RWPE2 (cell line): ENCODE results near the gene MYO5B.
A peak's percentile ranks its signal among the peaks of the same experiment; 100 is the strongest.

Experiments
- ATAC-seq: fragments of 200-7000 bp; cut with Tn5 transposase; 3 replicates; pipeline ENCODE4 v1.9.1; 2021; ENCODE audit warnings: low read depth
- DNase-seq: peaks from one replicate; pipeline ENCODE4 v3.0.0-alpha.2; 2020; ENCODE audit warnings: low spot score
- H3K27ac ChIP-seq: fragments of 450-650 bp; 2 replicates; pipeline ENCODE4 v1.5.1; 2017; ENCODE audit warnings: mild to moderate bottlenecking; ENCODE audit not compliant: poor library complexity, severe bottlenecking
- H3K27me3 ChIP-seq: fragments of 250-450 bp; sonication (Bioruptor Pico); 2 replicates; pipeline ENCODE4 v1.5.1; 2021; ENCODE audit warnings: mild to moderate bottlenecking, moderate library complexity; ENCODE audit not compliant: insufficient read depth, poor library complexity, severe bottlenecking
- H3K36me3 ChIP-seq: fragments of 250-450 bp; sonication (Bioruptor Pico); 2 replicates; pipeline ENCODE4 v1.5.1; 2020; ENCODE audit warnings: low read depth, mild to moderate bottlenecking, moderate library complexity
- H3K4me1 ChIP-seq: fragments of 250-450 bp; sonication (Bioruptor Pico); 2 replicates; pipeline ENCODE4 v1.5.1; 2021; ENCODE audit warnings: mild to moderate bottlenecking, moderate library complexity; ENCODE audit not compliant: insufficient read depth, poor library complexity, severe bottlenecking
- H3K4me3 ChIP-seq: fragments of 250-450 bp; sonication (Bioruptor Pico); 2 replicates; pipeline ENCODE4 v1.5.1; 2021; ENCODE audit warnings: mild to moderate bottlenecking, moderate library complexity; ENCODE audit not compliant: severe bottlenecking
- H3K9me3 ChIP-seq: fragments of 250-450 bp; sonication (Bioruptor Pico); 2 replicates; pipeline ENCODE4 v1.5.1; 2021; ENCODE audit warnings: mild to moderate bottlenecking, moderate library complexity; ENCODE audit not compliant: severe bottlenecking
- TF ChIP-seq, protein P1 (sequence below): fragments of 450-650 bp; IDR thresholded peaks from one replicate; pipeline ENCODE4 v1.5.1; 2017; ENCODE audit warnings: mild to moderate bottlenecking, moderate library complexity; ENCODE audit not compliant: poor library complexity, severe bottlenecking

Gene MYO5B

DNA sequence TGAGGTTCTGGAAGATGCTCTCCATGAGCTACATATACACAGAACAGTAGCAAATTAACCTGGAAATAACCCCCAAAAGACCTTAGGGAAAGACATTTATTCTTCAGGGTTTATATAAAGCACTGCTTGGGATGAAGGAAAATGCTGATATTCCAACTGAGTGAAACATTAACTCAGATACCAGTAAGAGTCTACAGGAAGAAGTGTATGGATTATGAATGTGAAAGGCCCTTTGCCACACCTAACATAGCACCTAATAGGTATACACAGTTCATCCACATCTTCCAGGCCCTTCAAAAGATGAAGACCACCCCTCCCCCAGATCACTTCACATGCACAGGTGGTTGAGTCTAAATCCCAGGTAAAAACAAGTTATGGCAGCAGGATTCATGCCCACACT lies 50.4 kb downstream of the MYO5B start:
- H3K27ac ChIP-seq = no peak overlapping the region
- no peaks in the 10 kb centered on the region for H3K36me3 ChIP-seq
- no peak overlapping the region for H3K4me3 ChIP-seq
- no peak for DNase-seq
- no peaks in the 10 kb centered on the region for H3K27me3 ChIP-seq
- ATAC-seq = no peak
- TF ChIP-seq, protein P1, sequence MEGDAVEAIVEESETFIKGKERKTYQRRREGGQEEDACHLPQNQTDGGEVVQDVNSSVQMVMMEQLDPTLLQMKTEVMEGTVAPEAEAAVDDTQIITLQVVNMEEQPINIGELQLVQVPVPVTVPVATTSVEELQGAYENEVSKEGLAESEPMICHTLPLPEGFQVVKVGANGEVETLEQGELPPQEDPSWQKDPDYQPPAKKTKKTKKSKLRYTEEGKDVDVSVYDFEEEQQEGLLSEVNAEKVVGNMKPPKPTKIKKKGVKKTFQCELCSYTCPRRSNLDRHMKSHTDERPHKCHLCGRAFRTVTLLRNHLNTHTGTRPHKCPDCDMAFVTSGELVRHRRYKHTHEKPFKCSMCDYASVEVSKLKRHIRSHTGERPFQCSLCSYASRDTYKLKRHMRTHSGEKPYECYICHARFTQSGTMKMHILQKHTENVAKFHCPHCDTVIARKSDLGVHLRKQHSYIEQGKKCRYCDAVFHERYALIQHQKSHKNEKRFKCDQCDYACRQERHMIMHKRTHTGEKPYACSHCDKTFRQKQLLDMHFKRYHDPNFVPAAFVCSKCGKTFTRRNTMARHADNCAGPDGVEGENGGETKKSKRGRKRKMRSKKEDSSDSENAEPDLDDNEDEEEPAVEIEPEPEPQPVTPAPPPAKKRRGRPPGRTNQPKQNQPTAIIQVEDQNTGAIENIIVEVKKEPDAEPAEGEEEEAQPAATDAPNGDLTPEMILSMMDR = no peak
- H3K4me1 ChIP-seq = peaks cover 12% of the 10 kb centered on the region
- H3K9me3 ChIP-seq = no peaks in the 10 kb centered on the region

DNA sequence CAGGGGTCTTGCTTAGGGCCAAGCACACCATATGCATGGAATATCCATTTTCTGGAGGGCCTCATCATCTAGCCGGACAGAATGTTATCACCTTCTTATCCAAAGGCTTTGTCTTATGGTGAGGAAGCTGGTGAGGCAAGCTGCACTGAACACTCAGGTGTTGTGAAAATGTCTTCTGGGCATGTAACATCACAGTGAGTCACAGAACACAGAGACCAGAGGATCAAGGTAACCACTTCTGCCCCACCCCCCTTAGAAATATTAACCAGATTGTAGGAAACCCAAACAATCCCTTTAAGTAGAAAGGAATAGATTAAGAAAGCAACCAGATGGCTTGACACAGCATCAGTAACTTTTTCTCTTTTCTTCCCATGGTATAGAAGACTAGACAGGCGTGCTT lies 51.1 kb downstream of the MYO5B start:
- Histone ChIP-seq H3K4me3 (no peak overlapping the region), H3K4me1 (peaks cover 12% of the 10 kb centered on the region), H3K27ac (no peak overlapping the region), H3K9me3 (no peaks in the 10 kb centered on the region), H3K27me3 (no peaks in the 10 kb centered on the region), H3K36me3 (no peaks in the 10 kb centered on the region)
- TF ChIP-seq, protein P1 = no peak
- no peak for DNase-seq
- peak; percentile 100 for ATAC-seq

DNA sequence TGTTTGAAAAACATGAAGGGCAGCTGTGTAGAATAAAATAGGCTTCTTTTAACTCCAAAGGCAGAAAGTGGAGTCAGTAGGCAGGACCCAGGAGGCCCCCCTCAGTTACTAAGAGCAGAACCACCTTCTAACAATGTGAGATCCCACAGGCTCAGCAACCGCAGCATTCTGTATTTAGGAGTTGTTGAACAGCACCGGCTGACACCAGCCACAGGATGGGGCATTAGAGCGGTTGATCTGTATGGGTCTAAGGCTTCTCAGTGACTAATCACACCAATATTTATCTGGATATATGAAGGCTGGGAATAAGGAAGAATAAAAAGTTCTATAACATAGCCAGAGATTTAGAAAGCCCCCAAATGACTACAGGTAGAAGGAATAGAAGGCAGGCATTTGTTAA lies 51.7 kb downstream of the MYO5B start:
- Histone ChIP-seq H3K27me3 (no peaks in the 10 kb centered on the region), H3K4me1 (peaks cover 12% of the 10 kb centered on the region), H3K36me3 (no peaks in the 10 kb centered on the region), H3K9me3 (no peaks in the 10 kb centered on the region), H3K27ac (no peak overlapping the region), H3K4me3 (no peak overlapping the region)
- ATAC-seq (no peak), DNase-seq (no peak)
- TF ChIP-seq, protein P1 = no peak

DNA sequence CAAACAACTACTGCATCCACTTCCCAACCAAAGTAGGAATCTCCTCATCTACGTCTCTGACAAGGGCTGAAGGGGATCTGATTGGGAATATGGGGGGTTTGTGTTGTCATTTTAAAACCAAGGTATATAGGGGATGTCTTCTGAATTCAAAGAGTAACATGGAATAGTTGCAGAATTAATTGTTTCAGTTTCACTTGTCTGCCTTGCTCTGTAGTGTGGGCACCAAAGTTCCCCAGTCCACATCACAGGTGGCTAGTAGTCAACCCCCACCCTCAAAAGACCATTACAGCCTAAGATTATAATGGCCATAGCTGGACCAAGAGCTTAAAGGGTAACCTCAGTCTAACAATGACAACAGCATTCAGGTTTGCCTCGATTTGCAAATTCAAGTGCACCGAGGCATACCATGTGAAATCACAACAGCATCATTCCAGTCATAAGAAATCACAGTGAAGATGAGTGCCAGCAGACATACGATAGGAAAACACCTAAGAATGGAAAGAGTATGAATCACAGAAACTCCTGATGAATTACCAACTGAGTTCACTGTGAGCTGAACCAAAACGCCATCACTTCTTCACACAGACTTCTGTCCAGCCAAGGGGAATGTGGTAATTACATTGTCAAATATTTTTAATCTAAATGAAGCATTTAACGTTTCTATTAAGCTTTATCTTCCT lies 52.4 kb downstream of the MYO5B start:
- Histone ChIP-seq H3K36me3 (no peaks in the 10 kb centered on the region), H3K9me3 (no peaks in the 10 kb centered on the region), H3K4me1 (peaks cover 12% of the 10 kb centered on the region), H3K27ac (no peak overlapping the region), H3K27me3 (no peaks in the 10 kb centered on the region), H3K4me3 (no peak overlapping the region)
- ATAC-seq (0 out of 3 replicates have a peak, but pooled peaks have one; percentile 24), DNase-seq (no peak)
- TF ChIP-seq, protein P1 = no peak
